HG02943 (cell line): Measurements from ENCODE around the gene DUSP7.

Experiments used
- ATAC-seq: cut with Tn5 transposase; IDR thresholded peaks from one replicate; pipeline ENCODE4 v1.9.1; 2021; ENCODE audit warnings: mild to moderate bottlenecking, low read depth, moderate library complexity; ENCODE audit not compliant: unreplicated experiment

DUSP7 gene, protein sequence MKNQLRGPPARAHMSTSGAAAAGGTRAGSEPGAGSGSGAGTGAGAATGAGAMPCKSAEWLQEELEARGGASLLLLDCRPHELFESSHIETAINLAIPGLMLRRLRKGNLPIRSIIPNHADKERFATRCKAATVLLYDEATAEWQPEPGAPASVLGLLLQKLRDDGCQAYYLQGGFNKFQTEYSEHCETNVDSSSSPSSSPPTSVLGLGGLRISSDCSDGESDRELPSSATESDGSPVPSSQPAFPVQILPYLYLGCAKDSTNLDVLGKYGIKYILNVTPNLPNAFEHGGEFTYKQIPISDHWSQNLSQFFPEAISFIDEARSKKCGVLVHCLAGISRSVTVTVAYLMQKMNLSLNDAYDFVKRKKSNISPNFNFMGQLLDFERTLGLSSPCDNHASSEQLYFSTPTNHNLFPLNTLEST

DNA sequence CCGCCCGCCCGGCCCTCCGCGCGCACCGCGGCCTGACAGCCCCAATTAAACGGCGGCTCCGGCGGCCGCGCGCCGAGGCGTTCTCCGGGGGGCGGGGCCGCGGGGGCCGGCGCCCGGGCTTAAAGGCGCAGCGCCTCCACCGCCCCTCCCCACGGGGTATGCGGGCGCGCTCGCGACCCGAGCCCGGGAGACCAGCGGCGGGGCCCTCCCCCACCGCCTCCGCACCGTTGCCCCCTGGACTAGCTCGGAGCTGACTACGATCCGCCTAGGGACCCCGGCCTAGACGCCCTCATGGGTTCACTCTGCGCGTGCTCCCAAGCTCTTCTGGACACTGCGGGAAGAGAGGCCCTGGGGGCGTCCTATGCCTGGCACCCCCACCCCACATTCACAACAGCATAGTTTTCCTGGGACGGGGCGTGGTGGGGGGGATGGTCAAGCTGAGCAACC, at the start of gene DUSP7:
DUSP7 (minus strand) TSS at position 51 of the 447 bp plus-strand sequence. CDS start 205 bp downstream, outside the sequence.
- peak; percentile 35 for ATAC-seq

DNA sequence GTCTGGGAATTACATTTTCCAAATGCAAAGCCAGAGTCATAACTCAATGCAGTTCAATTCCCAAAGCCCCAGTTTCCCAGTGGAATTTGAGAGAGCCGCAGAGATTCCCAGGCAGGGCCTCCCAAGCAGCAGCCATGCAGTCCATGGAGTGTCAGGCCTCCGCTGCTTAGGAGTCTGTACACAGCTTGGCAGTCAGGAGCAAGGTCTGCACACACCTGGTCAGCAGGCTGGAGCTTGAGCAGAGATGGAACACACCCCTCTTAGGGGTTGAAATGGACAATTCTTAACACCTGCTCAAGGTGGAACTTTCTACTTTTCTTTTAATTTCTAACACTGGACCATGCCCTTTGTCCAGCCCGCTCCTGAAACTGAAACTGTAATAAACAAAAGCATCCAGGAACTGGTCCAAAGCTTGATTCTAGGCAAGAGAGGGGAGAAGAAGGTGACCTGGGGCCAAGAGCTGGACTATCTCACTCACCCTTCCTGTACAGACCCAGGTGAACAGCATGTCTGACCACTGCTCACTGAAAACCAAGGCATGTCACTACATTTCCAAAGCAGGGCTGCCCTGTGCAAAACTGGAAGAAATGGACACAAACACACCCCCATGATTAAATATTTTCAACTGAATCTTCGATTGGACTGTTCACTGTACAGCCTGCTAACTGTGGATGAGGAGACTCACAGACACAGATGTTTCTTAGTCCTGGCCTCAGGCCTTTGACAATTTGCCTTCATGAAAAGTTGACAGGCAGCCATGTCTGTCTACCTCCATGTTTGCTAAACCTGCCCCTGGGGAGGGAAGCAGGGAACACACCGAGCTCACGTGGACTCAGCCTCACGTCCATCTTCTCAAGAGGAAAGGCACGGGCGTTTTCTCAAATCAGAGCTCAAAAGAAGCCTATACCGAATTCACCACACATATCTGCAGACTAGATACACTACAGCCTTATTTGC, 48.6 kb upstream of the DUSP7 start:
- no peak for ATAC-seq

DNA sequence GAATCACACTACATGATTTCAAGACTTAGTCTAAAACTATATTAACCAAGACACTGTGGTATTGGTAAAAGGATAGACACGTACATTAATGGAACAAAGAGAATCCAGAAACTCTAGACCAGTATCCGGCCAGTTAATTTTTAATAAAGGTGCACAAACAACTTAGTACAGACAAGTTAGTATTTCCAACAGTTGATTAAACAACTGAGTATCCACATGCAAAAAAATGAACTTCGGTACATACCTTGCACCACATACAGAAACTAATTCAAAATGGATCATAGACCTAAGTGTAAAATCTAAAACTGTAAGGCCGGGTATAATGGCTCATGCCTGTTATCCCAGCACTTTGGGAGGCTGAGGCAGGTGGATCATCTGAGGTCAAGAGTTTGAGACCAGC, 46.6 kb upstream of the DUSP7 start:
- no peak for ATAC-seq

DNA sequence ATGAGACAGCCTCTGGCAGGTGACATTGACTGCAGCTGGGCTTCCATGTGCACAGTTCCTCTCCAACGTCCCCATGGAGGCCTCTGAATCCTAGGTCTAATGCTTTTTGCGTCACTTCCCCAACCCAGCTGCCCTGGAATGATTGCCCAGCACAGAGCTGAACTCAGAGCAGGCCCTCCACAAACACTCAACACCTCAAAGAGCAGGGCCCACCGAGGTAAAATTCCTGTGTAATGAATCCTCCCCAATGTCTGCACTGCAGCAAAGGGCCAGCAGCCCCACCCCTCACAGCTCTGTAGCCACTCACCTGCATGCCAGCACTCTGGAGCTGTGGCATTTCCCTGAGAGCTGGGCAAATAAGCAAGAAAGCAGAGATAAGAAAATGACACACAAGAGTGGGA, 42.6 kb upstream of the DUSP7 start:
- no peak for ATAC-seq

DNA sequence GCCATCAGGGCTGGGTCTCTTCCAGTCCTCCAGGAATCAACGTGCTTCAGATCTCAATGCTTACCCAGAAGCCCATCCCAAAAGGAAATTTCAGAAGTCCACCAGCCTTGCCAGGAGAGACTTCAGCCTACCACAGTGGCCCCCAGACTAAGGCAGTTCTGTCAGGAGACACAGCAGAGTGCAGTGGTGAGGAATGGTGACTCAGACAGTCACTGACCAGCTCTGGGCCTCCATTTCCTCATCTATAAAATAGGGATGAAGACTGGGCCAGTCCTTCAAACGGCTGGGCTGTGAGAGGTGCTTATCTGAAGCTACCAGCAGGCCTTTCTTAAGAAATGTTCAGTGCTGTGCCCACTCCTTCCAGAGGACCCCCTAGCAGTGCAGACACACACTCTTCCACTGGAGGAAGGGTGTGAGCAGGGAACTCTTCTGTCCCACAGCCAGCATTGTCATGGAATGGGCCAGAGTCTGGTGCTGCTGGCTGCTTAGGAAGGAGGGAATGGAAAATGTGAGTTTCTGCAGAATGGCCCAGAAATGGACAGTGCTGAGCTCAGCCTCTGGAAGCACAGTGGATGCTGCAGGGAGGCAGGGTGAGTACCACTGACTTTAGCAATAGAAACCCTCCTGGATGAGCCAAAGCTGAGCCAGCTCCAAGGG, 41.6 kb upstream of the DUSP7 start:
- ATAC-seq: no peak

DNA sequence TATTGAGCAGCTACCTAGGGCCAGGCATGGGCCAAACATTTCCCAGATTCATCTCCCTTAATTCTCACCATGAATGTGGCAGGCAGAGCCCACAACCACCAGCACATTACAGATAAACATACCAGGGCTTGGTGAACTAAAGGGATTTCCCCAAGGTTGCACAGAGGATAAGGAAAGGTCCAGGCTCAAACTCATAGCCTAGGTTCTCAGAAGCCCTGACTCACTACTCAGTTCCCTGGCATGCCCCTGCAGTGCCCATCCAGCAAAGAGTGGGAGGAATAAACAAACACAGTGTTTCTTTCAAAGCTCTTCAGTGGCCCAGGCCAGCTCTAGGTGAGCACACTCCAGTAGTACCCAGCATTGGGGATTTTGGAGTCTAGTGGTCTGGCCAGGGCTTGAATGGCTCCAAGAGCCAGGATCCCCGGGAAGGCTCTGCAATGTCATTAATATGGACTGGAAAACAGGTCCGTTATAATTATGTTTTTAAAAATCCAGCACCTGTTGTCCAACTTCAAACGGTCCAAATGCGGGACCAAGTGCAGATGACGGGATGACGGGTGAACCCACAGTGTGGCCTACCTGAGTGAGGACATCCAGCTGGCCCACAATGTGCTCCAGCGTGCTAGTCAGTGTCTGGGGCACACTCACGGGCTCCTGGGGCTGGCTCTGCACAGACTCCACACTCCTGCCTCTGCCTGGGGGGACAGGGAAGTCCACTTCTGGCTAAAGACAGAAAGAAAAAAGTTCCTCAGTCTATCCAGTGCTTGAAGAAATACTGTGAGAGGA, 39.8 kb upstream of the DUSP7 start:
- ATAC-seq: no peak

DNA sequence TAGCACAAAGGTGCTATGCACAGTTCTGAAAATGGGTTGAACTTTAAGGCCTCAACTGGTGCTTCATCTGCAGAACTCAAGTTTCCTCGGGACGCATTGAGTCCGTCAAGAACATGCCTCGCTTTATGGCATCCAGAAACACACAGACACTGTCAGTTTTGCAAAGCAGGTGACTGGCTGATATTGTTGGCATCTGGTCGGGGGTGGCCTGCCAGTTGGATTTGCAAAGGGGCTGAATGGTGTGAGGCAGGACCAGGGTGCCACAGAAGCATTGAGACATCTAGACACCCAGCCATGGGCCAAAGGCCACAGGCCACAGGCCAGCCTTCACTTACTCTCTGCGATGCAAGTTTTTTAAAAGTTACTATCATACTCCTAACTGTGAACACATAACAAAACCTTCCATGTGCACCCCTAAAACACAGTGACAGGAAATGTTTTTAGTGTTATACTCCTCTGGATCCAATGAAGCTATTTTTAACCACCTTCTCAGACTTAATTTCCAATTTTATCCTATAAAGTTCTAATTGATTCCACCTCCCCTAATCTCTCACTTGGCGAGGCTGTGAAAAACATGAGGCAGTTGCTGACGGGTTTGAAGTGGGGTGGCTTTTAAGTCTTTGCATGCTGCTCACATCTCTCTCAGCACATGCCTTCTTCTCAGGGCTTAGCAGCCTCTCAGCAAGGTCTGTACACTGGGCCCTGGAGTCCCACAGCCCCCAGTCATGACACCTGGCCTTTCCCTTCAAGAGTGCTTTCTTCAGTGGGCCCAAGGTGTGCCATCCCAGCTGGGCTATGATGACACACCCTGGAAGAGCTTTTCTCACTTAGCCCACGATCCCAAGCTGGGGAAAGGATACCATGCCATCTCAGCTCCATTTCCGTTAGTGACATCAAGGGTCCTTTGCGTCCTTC, 38.5 kb upstream of the DUSP7 start:
- no peak for ATAC-seq

DNA sequence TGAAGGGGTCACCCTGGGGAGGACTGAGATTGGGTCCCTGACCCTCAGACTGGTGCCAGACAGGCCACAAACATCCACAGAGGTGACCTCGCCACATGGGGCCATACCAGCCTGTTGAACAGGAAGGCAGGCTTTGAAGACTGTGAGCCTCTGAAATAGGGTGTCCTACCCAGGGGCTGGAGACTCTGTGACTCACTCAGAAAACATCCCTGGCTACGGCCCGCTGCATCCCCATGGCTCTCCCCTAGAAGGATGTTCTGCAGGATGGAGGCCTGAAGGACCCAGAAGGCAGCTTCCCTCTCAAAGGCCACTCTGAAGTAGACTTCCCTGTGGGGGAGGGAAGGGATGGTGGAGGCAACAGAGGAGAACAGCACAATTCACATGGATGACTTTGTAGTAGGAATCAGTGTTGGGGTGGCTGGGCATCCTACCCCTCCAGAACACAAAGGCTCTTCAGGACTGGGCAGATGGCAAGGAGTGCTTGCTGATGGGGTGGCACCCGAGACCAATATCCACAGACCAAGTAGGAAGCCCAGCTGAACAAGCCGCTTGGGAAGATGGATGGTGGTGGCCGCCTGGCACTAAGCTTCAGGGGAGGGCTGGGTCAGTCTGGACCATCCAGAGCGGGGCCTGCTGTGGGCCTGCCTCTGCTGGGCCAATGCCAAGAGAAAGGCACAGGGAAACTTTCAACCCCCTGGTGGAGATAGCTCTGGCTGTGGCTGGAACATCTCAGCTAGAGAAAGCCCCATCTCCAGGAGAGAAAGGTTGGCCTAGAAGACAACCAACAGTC, 37.6 kb upstream of the DUSP7 start:
- no peak for ATAC-seq

DNA sequence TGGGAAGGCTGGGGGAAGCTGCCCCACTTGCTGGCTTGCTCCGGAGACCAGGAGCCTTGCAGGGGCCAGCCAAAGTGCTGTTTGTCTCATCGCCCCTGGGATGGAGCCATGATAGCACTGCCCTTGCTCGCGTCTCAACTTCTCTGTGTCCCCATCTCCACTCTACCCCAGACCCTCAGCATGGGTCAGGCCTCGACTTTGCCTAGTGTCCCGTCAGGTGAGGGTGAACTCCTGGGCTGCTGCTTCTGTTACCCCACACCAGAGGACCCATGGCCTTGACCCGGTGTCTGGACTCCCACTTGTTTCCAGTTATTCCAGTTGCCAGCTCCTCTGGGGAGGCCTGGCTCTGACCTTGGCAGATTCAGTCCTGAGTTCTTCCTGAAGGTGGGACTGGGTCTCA, 36.5 kb upstream of the DUSP7 start:
- ATAC-seq: no peak

DNA sequence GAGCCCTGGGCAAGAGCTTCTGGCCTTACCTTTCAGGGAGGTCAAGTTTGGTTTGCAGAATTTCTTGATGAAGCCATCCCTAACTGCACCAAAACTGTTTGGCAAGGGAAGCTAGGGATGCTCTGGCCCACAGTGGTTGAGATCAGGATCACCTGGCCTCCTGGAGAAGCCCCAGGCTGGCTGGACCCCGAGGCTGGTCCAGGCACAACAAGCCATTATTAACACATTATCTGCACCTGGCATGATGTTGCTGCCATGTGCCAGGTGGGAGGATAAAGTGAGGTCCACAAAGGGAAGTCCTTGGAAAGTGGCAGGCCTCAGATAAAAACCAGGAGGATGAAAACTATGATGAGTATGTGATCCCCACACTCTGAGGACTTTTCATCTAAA, 35.9 kb upstream of the DUSP7 start:
- no peak for ATAC-seq

DNA sequence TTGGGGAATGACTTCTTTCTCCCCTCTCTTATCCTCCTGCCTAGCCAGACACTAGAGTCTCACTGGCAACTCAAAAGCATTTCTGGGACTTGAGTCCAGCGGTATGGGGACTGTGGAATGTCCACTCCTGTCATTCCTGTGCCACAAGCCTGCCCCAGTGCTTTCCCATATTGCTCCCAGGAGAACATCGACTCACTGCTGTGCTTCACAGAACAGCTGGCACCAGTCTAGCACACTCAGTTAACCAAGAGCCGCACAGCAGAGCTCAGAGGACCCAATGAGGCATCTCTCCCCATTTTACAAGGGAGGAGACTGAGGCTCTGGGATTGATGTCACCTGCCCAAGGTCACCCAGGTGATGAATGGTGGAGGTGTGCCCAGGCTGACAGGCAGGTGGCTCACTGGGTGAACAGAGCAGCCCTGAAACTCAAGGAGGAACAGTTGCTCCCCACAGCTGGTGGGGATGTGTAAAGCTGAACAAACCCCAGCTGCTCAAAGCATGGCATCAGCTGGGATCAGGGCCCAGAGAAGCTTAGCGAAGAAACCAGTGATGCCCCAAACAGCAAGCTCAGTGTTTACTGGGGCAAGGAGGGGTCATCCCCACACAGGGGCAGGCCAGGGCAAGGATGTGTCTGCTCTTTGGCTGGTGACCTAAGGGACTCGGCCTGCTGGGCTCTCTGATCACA, 35.4 kb upstream of the DUSP7 start:
- no peak for ATAC-seq

DNA sequence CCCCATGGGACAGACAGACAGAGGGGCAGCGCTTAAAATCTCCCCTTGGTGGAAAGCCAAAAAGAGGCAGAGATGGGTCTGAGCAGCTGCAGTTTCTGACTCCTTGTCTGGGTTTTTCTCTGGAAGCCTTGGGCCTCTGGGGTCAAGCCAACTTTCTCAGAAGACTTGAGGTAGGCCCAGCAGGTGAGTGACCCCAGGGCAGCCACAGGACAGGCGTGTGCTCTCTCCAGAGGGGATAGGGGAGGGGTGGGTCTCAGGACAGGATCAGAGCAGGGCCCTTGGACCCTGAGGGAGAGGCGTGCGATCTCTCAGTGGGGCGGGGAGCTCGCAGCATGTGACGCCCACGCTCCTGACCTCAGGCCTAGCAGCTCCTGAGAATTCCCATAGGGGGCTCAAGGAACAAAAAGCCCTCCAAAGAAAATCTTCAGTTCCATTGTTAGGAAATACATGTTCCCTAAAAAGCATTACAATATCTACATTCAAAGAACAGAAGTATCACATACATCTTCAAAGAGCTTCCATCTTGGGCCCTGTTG, 34.6 kb upstream of the DUSP7 start:
- no peak for ATAC-seq

DNA sequence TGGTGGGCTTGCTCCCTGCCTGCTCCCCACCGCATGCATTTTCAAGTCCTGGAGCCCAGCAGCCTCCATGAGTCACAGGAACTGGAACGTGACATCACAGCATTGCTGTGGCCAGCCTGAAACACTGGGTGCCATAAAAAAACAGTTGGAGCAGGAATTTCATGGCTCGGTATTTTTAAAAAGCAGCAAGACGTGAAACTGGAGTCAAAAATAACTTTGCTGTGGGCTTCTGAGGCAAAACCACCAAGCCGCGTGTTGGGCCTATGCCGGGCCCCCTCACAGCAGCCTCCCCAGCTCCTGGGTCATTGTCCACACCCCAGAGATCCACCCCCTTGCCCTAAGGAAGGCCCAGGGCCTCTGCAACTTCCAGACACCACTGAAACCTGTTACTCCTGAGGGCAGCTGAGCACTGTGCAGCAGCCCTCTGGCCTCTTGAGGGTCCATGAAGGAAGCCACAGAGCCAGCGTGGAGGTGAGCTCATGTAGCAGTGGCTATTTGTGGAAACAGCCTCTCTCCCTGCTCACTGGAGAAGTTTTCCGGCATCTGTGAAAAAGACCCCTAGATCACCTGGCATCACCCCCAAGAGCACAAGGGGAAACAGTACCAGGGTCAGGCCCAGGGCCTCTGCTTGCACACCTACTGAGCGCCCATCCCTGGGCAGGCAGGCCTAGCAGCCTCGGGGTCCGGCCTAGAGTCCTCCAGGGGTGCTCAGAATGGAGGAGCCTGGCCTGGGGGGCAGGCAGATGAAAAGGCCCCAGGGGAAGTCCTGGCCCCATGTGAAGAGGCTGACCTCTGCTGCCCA, 34.0 kb upstream of the DUSP7 start:
- no peak for ATAC-seq

DNA sequence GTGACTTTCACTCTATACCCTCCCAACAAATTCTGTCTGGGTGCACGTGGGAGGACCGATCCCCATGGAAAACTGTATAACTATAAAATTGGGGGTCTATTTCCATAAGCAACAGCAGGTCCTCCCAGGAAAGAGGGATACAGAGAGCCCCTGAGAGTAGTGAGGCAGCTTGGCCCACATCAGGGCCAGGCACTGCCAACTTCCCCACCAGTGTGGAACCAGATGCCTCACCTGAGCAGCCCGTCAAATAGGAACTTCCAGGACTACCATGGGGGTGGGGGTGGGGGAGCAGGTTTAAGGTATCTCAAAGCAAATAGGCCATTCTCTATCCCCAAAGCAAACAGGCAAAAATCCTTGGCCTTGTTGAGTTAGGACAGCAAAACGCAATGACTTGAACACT, 33.3 kb upstream of the DUSP7 start:
- no peak for ATAC-seq

DNA sequence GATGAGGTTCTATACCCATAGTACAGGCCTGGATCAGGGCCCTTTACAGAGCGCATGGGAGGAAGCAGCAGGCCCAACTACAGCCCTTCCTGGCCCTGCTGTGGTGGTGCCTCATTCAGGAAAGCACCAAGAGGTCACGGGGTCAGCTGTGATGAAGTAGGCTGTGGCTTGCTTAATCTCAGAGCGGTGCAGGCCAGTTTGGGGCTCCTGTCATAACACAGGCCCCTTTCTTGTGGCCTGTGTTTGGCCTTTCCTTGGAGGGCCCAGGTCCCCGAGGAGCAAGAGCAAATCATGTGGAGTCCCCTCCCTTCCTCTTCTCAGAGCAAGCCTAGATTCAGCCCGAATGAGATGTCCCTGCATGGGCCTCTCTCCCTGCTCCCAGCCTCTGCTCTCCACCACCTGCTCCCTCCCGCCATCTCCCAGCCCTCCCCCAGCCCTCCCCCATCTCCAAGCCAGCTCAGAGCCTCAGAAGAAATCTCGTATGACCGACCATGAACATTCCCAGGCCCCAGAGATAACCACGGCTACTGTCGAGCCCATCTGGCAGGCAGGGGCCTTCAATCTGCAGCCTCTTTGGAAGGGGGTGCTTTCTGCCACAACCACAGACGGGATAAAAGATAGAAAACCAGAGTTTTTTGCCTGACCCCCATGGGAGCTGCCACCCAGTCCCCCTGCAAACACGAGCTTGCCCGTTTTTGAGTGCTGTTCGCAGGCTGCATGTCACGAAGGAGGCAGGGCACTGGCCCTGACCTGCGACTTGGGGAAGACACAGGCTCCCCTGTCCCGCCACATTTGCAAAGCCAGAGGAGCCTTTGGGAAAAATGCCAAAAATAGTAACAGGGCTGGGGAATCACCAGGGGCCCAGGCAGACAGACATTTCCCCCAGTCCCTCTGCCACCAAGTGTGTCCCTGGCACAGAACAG, 32.3 kb upstream of the DUSP7 start:
- no peak for ATAC-seq

DNA sequence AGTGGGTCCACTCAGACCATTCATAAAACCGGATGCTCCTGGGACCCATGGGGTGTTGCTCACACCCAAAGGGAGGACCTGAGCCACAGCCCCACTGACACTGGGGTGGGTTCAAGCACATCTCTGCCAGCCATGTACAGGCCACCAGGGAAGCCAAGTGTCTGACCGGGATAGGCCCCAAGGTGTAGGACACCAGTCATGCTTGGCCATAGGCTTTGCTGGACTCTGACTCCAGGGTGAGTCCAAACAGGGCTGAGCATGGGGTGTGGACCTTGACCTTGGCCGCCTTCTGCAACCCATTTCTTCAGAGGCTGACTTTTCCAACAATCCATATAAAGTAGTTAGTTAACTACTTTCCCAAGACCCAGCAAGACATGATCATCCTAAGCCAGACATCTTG, 31.4 kb upstream of the DUSP7 start:
- no peak for ATAC-seq
